Measurements from ENCODE around the gene RAMP1.
"Not testable (repeated sequence)": the region's sequence is repeated elsewhere in the genome, so short reads cannot be mapped to it uniquely, and the experiment has no call there.

The RAMP1 gene

GRCh38 chr2:237941239-237941638 is 81.8 kb downstream of the RAMP1 start:
- Histone ChIP-seq H3K27ac (ENCODE audit: low read depth, low read length) (no peak overlapping the region), H3K4me1 (ENCODE audit: insufficient read depth, low read length) (no peaks in the 10 kb centered on the region; the same call in 1 of the 2 replicates), H3K9me3 (ENCODE audit: insufficient read depth, low read depth, low read length) (peaks cover 23% of the 10 kb centered on the region), H3K4me3 (ENCODE audit: low read length) (no peak overlapping the region), H3K36me3 (ENCODE audit: insufficient read depth, low read length) (no peaks in the 10 kb centered on the region), H3K9ac (ENCODE audit: low read depth, low read length) (no peak overlapping the region), H3K27me3 (ENCODE audit: insufficient read depth, low read length) (no peaks in the 10 kb centered on the region)
- WGBS: 76% methylated on average over 2 of the region's 2 CpGs

GRCh38 chr2:237942513-237942899 is 83.1 kb downstream of the RAMP1 start:
- Histone ChIP-seq H3K27me3 (ENCODE audit: insufficient read depth, low read length) (no peaks in the 10 kb centered on the region), H3K27ac (ENCODE audit: low read depth, low read length) (no peak overlapping the region), H3K4me1 (ENCODE audit: insufficient read depth, low read length) (no peaks in the 10 kb centered on the region; the same call in 1 of the 2 replicates), H3K9me3 (ENCODE audit: insufficient read depth, low read depth, low read length) (peaks cover 23% of the 10 kb centered on the region), H3K4me3 (ENCODE audit: low read length) (no peak overlapping the region), H3K9ac (ENCODE audit: low read depth, low read length) (no peak overlapping the region), H3K36me3 (ENCODE audit: insufficient read depth, low read length) (no peaks in the 10 kb centered on the region)
- WGBS: 87% methylated on average over 3 of the region's 3 CpGs

GRCh38 chr2:237943395-237944094 is 84.1 kb downstream of the RAMP1 start:
- H3K27me3 ChIP-seq (ENCODE audit: insufficient read depth, low read length): no peaks in the 10 kb centered on the region
- 92% methylated on average over 7 of the region's 7 CpGs for WGBS
- no peaks in the 10 kb centered on the region for H3K36me3 ChIP-seq (ENCODE audit: insufficient read depth, low read length)
- peaks cover 23% of the 10 kb centered on the region for H3K9me3 ChIP-seq (ENCODE audit: insufficient read depth, low read depth, low read length)
- H3K4me1 ChIP-seq (ENCODE audit: insufficient read depth, low read length): no peaks in the 10 kb centered on the region; the same call in 1 of the 2 replicates
- H3K27ac ChIP-seq (ENCODE audit: low read depth, low read length): no peak overlapping the region
- H3K9ac ChIP-seq (ENCODE audit: low read depth, low read length): no peak overlapping the region
- no peak overlapping the region for H3K4me3 ChIP-seq (ENCODE audit: low read length)

- Histone ChIP-seq H3K4me3 (ENCODE audit: low read length) (no peak overlapping the region), H3K36me3 (ENCODE audit: insufficient read depth, low read length) (no peaks in the 10 kb centered on the region), H3K9ac (ENCODE audit: low read depth, low read length) (no peak overlapping the region), H3K9me3 (ENCODE audit: insufficient read depth, low read depth, low read length) (peaks cover 23% of the 10 kb centered on the region), H3K27ac (ENCODE audit: low read depth, low read length) (no peak overlapping the region), H3K27me3 (ENCODE audit: insufficient read depth, low read length) (no peaks in the 10 kb centered on the region), H3K4me1 (ENCODE audit: insufficient read depth, low read length) (no peaks in the 10 kb centered on the region; the same call in 1 of the 2 replicates)
- 90% methylated on average over 4 of the region's 4 CpGs for WGBS
Observed at GRCh38 chr2:237944302-237944701, 84.9 kb downstream of the RAMP1 start.

GRCh38 chr2:237946423-237946822 is 87.0 kb downstream of the RAMP1 start:
- Histone ChIP-seq H3K27ac (ENCODE audit: low read depth, low read length) (no peak overlapping the region), H3K27me3 (ENCODE audit: insufficient read depth, low read length) (no peaks in the 10 kb centered on the region), H3K4me1 (ENCODE audit: insufficient read depth, low read length) (no peaks in the 10 kb centered on the region), H3K9me3 (ENCODE audit: insufficient read depth, low read depth, low read length) (peaks cover 23% of the 10 kb centered on the region), H3K4me3 (ENCODE audit: low read length) (no peak overlapping the region), H3K9ac (ENCODE audit: low read depth, low read length) (no peak overlapping the region), H3K36me3 (ENCODE audit: insufficient read depth, low read length) (no peaks in the 10 kb centered on the region)
- 74% methylated on average over 1 of the region's 1 CpG for WGBS

GRCh38 chr2:237951354-237951753 is 91.9 kb downstream of the RAMP1 start:
- 90% methylated on average over 4 of the region's 4 CpGs for WGBS
- not testable (repeated sequence) for H3K9me3 ChIP-seq (ENCODE audit: insufficient read depth, low read depth, low read length); H3K9ac ChIP-seq (ENCODE audit: low read depth, low read length); H3K4me3 ChIP-seq (ENCODE audit: low read length); H3K27ac ChIP-seq (ENCODE audit: low read depth, low read length); H3K4me1 ChIP-seq (ENCODE audit: insufficient read depth, low read length); H3K36me3 ChIP-seq (ENCODE audit: insufficient read depth, low read length)
- H3K27me3 ChIP-seq (ENCODE audit: insufficient read depth, low read length): peaks cover 23% of the 10 kb centered on the region

GRCh38 chr2:237951878-237952277 is 92.5 kb downstream of the RAMP1 start:
- no peaks in the 10 kb centered on the region for H3K36me3 ChIP-seq (ENCODE audit: insufficient read depth, low read length)
- no peak overlapping the region for H3K9ac ChIP-seq (ENCODE audit: low read depth, low read length)
- no peak overlapping the region for H3K27ac ChIP-seq (ENCODE audit: low read depth, low read length)
- 92% methylated on average over 3 of the region's 3 CpGs for WGBS
- H3K27me3 ChIP-seq (ENCODE audit: insufficient read depth, low read length): peaks cover 27% of the 10 kb centered on the region
- no peak overlapping the region for H3K4me3 ChIP-seq (ENCODE audit: low read length)
- no peaks in the 10 kb centered on the region for H3K4me1 ChIP-seq (ENCODE audit: insufficient read depth, low read length)
- H3K9me3 ChIP-seq (ENCODE audit: insufficient read depth, low read depth, low read length): no peaks in the 10 kb centered on the region

- H3K4me1 ChIP-seq (ENCODE audit: insufficient read depth, low read length): no peaks in the 10 kb centered on the region
- H3K36me3 ChIP-seq (ENCODE audit: insufficient read depth, low read length): no peaks in the 10 kb centered on the region
- no peaks in the 10 kb centered on the region for H3K9me3 ChIP-seq (ENCODE audit: insufficient read depth, low read depth, low read length)
- WGBS: 90% methylated on average over 2 of the region's 2 CpGs
- peaks cover 29% of the 10 kb centered on the region for H3K27me3 ChIP-seq (ENCODE audit: insufficient read depth, low read length)
- no peak overlapping the region for H3K9ac ChIP-seq (ENCODE audit: low read depth, low read length)
- H3K27ac ChIP-seq (ENCODE audit: low read depth, low read length): no peak overlapping the region
- no peak overlapping the region for H3K4me3 ChIP-seq (ENCODE audit: low read length)
Observed at GRCh38 chr2:237952851-237953250, 93.4 kb downstream of the RAMP1 start.

- peak overlapping the region; percentile 36; the same call in 1 of the 2 replicates for H3K9ac ChIP-seq (ENCODE audit: low read depth, low read length)
Observed at GRCh38 chr2:237955640-237956401, 96.4 kb downstream of the RAMP1 start.

GRCh38 chr2:237956402-237956736 is 96.9 kb downstream of the RAMP1 start:
- Histone ChIP-seq H3K9me3 (ENCODE audit: insufficient read depth, low read depth, low read length) (no peaks in the 10 kb centered on the region), H3K36me3 (ENCODE audit: insufficient read depth, low read length) (no peaks in the 10 kb centered on the region), H3K4me1 (ENCODE audit: insufficient read depth, low read length) (no peaks in the 10 kb centered on the region), H3K4me3 (ENCODE audit: low read length) (peak overlapping the region; percentile 73), H3K27ac (ENCODE audit: low read depth, low read length) (no peak overlapping the region), H3K27me3 (ENCODE audit: insufficient read depth, low read length) (peaks cover 34% of the 10 kb centered on the region), H3K9ac (ENCODE audit: low read depth, low read length) (peak overlapping the region; percentile 36; the same call in 1 of the 2 replicates)
- 9% methylated on average over 22 of the region's 23 CpGs for WGBS

More at GRCh38 chr2:237955640-237956401, 96.4 kb downstream of the RAMP1 start:
- Histone ChIP-seq H3K36me3 (ENCODE audit: insufficient read depth, low read length) (no peaks in the 10 kb centered on the region), H3K4me3 (ENCODE audit: low read length) (peak overlapping the region; percentile 73), H3K9me3 (ENCODE audit: insufficient read depth, low read depth, low read length) (no peaks in the 10 kb centered on the region), H3K4me1 (ENCODE audit: insufficient read depth, low read length) (no peaks in the 10 kb centered on the region), H3K27me3 (ENCODE audit: insufficient read depth, low read length) (peaks cover 34% of the 10 kb centered on the region), H3K27ac (ENCODE audit: low read depth, low read length) (no peak overlapping the region)
- WGBS: 21% methylated on average over 64 of the region's 64 CpGs

- Histone ChIP-seq H3K9me3 (ENCODE audit: insufficient read depth, low read depth, low read length) (peaks cover 13% of the 10 kb centered on the region; the same call in 1 of the 2 replicates), H3K9ac (ENCODE audit: low read depth, low read length) (no peak overlapping the region), H3K36me3 (ENCODE audit: insufficient read depth, low read length) (no peaks in the 10 kb centered on the region), H3K27me3 (ENCODE audit: insufficient read depth, low read length) (peaks cover 9% of the 10 kb centered on the region), H3K4me1 (ENCODE audit: insufficient read depth, low read length) (no peaks in the 10 kb centered on the region), H3K4me3 (ENCODE audit: low read length) (no peak overlapping the region), H3K27ac (ENCODE audit: low read depth, low read length) (no peak overlapping the region)
- 87% methylated on average over 5 of the region's 5 CpGs for WGBS
Observed at GRCh38 chr2:237961637-237962036, 102.2 kb downstream of the RAMP1 start.

Data from HUES64 (cell line).